KBM-7 (cell line): ENCODE data around the gene MYF6.
"Not testable (repeated sequence)": the region's sequence is repeated elsewhere in the genome, so short reads cannot be mapped to it uniquely, and the experiment has no call there.

Experiments
- DNase-seq: peaks from one replicate; pipeline ENCODE4 v3.0.0-alpha.2; 2015
- in situ Hi-C: fragments of 300-500 bp; cut with MboI; formaldehyde crosslinking; loops from 2 replicates; pipeline ENCODE4 v1.14.3; 2020; ENCODE audit warnings: low sequenced_read_pairs, low pct_unique_long_range_greater_than_20kb, mixed read lengths

MYF6 gene

DNA sequence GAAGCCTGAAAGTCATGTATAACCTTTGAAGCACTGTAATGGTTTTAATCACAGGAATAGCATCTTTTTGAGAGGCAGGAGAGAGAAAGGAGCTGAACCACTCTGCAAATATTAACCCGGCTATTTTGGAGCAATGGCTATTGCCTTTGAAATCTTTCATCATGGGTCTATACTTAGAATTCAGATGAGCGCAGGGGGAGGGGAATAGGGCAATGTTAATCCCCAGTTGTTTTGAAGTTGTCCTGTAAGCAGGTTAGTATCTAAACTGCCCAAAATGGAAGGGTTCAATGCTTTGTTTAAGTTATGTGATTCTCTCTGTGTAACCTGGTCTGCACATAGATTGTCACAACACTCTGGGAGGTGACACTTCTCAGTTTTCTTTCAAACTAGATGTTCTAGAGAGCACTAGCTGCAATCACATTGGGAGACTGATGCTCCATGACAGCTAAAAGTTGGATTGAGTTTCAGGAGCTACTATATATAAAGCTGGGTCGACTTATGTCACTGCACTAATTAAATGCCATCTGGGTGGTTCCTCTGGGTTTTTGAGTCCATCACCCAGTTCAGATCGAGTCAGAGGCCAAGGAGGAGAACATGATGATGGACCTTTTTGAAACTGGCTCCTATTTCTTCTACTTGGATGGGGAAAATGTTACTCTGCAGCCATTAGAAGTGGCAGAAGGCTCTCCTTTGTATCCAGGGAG is at the start of gene MYF6:
Gene MYF6, plus strand, starts transcription at position 509 of the 704 bp plus-strand sequence. Its CDS starts 86 bp downstream, at position 595.
- DNase-seq, result no peak
- in situ Hi-C loops, result no loop called here

DNA sequence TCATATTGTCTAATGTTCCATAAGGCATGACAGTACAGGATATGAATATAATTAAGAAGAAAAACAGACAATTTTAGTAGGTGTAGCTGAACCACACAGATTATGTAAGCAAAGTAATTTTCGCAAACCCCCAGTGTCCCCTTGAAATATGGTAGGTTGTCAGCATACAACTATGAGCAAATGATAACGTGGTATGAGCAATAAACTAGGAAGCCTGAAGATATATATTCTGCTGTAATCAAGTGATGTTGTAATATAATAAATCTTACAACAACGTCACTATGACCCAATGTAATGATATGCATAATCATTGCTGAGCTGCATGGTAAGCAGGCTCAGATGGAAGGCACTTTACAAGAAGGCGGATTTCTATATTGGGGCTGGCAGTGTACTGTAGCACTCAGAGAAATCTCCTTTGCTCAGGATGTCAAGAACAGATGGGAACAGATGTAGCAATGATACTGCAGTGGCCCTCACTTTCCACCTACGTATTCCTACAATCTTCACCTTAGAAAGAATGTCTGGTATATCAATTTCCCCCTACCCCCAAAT is 47.8 kb upstream of the MYF6 start:
- DNase-seq, result no peak
- in situ Hi-C loops, result no loop called here

DNA sequence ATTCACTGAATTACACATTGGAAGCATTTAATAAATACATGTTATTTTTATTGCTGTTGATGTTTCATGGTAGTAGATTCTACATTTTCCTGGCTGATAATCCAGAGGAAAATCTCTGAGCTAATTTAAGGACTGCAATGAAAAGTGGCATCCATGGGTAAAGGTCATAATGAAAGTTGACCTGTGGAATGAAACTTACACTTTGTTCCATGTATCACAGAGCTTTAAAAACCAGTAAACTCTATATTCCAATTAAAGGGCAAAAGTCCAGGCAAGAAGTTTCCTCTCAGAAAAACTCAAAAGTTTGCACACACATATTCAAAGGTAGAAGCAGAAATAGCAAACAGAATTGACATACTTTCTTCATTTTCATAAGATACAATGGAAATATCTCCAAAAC is 44.8 kb upstream of the MYF6 start:
- DNase-seq, result no peak
- in situ Hi-C loops, result no loop called here

DNA sequence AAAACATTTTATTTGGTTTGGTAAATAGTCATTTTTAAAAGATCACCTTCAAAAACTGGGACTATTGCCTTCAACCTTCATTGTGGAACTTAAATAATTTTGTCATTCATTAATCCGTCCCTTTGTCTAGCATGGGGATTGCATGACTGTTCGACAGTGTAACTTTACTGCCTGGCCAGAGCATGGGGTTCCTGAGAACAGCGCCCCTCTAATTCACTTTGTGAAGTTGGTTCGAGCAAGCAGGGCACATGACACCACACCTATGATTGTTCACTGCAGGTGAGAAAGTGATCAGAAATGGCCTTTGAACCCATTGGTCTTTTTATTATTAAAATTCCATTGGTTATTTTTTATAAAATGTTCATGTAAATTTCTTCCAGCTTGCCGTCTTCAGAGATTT is 37.2 kb upstream of the MYF6 start:
- in situ Hi-C loops, result no loop called here
- DNase-seq, result no peak

DNA sequence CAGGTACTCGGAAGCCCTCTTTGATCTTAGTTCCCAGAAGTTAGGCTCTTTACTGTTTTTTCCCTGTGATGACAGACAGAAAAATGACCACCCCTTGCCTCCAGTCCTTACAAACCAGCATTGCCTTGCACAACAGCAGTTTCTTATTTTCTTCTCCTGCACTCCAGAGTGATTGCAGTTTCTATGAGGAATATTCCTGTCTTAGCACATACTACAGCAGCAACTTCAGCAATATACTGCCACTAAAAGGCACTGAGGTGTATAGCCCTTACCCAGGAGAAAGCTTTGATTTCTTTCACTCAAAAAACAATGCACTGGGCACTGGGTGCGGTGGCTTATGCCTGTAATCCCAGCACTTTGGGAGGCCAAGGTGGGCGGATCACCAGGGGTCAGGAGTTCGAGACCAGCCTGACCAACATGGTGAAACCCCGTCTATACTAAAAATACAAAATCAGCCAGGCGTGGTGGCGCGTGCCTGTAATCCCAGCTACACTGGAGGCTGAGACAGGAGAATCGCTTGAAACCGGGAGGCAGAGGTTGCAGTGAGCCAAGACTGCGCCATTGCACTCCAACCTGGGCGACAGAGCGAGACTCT is 31.3 kb upstream of the MYF6 start:
- in situ Hi-C loops, DNase-seq: not testable (repeated sequence)

DNA sequence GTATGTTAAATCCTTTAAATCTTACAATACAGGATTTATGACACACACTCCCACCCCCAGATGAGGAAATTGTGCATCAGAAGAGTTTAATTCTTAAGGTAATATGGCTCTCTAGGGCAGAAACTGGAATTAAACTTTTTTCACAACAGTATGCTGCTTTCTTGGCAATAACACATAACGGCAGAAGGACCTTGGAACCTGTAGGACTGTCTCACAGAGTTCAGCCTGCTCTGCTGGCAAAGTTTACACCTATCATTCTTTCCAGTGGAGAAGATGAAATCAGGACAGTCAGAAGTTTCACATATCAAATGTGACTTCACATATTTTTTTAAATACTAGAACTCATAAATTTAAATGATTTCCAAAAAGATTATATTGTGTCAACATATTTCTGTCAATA is 30.6 kb upstream of the MYF6 start:
- in situ Hi-C loops, result no loop called here
- DNase-seq, result no peak

DNA sequence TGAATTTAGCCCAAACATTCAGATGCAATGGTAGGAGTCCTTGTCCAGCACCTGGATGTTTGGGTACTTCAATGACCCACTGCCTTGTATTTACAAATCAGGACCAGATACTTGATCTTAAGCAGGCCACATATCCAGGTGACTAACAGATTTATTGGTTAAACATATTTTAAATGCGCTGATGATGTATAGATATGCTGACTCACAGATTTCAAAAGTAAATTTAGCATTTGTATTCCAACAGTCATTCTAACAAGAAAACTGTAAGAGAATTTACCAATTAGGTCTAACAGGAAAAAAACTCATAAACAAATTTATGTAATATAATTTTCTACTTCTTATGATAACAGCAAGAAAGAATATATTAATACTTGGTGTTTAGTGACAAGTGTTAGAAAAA is 29.4 kb upstream of the MYF6 start:
- no peak for DNase-seq
- in situ Hi-C loops, result no loop called here

DNA sequence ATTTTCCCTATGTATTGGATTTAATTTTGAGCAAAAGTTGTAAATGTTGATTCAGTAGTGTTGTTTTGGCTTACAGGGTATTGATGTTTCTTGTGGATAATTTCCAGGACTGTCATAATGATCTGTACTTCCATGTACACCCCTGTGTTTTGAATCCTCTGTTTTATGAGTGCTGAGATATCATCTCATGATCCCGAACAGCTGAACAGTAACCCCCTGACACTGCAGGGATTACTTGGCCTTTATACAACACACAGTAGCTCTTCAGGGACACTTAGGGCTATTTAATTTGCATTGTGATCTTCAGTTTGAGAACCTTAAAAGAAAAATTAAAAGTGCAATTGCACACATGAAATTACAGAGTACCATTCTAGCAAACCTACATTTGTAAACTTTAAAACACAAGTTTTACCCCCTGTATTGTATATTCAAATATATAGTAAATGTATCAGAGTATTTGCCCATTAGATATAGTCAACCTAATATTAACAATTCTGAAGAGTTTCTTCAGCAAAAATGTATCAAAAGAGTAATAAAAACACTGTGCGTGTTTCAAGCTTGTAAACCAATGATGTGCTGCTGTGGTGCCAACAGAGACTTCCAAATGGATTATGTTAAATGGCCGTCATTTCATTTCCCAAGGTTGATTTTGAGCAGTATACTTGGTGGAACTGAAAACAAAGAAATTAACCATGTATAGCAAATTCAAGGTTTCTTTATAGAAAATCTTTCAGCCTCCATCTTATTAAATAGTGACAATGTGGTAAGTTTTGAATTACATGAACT is 27.9 kb upstream of the MYF6 start:
- no peak for DNase-seq
- in situ Hi-C loops, result no loop called here

DNA sequence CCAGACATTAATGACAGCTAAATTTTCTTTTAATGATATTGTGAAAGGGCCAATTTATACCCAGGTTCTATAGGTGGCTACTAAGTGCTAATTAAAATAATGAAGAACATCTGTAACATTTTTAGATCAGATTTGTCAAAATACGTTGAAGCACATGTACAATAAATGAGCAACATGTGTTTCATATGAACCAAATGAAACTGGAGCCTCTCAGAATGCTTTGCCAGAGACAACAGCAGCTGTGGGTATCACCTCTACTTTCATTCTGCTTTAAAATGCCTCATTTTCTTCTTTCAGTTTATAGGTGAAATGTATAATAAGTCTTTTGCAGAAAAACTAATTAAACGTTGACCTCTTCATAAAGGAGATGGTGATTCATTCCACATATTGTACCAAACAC is 26.1 kb upstream of the MYF6 start:
- in situ Hi-C loops, result no loop called here
- DNase-seq, result no peak

DNA sequence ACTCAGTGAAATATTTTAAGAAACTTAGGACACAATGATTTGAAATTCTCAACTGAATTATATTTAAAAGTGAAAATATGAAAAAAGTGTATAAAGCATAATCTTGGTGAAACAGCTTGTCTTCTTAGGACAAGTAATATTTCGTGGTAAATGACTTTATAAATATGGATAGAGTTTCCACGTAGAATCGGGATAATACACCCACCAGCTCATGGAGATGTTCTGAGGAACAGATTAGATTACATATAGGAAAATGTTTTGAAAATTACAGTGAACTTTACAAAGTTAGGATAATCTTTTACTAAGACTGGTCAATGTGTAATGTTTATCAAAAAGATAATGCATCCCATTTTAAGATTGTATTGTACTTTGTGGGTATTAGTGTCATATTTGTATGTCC is 25.6 kb upstream of the MYF6 start:
- in situ Hi-C loops, result no loop called here
- no peak for DNase-seq

DNA sequence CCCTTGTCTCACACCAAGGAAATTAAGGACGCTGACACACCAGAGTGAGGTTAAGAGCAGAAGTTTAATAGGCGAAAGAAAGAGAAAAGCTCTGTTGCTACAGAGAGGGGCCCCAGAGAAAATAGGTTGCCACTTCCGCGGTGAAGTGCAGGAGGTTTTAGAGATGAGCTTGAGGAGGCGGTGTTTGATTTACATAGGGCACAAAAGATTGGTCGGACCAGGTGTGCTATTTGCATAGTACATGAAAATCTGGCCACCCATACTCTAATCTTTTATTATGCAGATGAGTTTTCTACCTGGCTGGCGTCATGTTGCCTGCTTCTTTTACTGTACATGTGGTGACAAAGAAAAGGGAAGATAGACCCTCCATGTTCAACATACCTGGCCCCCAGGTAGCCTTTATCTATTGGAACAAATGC is 23.3 kb upstream of the MYF6 start:
- DNase-seq, result no peak
- in situ Hi-C loops, result no loop called here

DNA sequence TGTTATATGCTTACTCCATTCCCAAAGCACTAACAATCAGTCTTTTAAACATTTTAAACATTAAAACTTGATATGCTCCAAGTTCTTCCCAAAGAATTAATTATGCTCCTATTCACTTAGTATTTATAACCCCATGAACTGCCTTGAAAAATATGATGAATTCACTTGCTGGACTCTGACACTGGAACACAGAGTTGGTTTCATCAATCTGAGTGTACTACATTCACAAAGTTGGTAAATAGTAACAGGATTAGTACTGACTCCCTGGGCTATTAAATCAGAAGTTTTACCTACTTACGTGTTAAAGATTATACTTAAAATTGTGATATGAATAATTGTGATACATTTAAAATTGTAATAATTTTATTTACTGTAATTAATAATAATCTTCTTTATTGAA is 17.3 kb upstream of the MYF6 start:
- DNase-seq, result no peak
- in situ Hi-C loops, result no loop called here

DNA sequence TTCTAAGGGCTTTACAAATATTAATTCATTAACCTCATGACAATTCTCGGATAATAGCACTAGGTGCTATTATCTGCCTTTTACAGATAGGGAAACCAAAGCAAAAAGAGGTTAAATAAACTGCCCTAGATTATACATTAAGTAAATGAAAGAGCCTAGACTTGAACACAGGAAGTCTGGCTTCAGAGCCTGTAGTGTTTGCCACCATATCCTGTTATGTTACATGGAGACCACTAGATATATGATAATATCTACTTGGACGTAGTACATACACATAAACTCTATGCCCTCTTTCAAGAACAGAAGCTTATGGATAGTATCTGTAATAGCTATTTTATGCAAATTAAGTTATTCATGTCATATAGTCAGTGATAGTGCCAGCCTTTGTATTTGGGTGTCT is 16.9 kb upstream of the MYF6 start:
- no peak for DNase-seq
- in situ Hi-C loops, result no loop called here

DNA sequence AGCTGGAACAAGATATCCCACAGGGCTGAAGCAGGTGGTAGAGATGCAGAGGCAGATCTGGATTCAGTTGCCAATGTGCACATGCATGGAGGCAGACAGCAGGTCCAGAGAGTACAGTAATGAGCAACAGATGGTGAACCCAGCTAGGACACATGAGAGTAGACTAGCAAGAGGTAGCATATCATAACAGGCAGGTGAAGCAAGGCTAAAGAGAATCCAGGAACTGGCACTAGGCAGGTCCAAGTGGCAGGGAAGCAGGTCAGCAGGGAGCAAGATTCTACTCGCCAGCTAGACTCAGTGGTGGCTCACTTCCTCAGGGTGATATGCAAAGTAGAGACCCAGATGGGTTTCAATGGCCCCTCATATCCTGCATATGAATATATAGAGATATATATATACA is 15.3 kb upstream of the MYF6 start:
- in situ Hi-C loops, result no loop called here

DNA sequence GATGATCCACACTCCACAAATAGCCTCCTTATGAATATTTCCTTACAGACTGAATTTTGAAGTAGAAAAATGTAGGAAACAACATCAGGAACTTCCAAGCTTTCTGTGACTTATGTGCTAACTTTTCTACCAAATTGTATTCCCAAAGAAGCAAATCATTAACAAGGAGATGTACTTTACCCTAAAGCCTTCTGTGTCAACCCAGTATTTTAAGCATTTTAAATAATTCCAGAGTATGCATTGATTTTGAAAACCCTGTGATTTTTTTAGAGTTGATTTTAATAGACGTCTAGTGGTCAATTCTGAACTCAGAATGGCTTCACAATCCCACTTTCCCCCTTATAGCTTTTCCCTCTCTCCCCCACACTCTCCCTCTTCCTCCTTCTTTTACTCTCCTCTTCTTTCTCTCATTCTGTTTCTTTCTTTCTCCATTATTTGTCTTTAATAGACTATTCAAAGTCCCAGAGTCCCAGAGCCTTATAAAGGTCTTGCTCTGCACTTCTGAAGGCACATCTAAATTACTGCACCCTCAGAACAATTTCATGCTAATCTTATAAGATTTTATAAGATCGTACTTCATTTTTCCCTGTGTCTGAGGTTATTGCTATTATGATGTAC is 10.1 kb upstream of the MYF6 start:
- no peak for DNase-seq
- in situ Hi-C loops, result no loop called here

More for the DNA sequence above, 15.3 kb upstream of the MYF6 start:
- DNase-seq, result no peak

DNA sequence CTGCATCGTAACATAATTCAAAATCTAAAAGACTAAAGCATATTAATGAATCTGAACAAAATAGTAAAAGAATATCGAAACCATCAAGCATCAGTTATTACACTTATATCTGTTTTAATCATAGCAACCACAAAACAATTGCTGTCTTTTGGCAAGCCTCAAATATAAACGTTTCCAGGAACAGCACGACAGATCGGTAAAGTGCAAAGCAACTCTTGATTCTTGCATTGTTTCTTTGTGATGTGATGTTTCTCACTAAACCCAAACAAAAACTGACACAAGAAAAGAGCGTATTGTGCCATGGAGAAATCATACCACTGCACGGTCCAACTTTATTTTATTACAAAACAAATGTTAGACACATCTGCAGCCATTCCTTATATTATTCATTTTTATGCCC is 9.2 kb upstream of the MYF6 start:
- in situ Hi-C loops, result no loop called here
- DNase-seq, result no peak

DNA sequence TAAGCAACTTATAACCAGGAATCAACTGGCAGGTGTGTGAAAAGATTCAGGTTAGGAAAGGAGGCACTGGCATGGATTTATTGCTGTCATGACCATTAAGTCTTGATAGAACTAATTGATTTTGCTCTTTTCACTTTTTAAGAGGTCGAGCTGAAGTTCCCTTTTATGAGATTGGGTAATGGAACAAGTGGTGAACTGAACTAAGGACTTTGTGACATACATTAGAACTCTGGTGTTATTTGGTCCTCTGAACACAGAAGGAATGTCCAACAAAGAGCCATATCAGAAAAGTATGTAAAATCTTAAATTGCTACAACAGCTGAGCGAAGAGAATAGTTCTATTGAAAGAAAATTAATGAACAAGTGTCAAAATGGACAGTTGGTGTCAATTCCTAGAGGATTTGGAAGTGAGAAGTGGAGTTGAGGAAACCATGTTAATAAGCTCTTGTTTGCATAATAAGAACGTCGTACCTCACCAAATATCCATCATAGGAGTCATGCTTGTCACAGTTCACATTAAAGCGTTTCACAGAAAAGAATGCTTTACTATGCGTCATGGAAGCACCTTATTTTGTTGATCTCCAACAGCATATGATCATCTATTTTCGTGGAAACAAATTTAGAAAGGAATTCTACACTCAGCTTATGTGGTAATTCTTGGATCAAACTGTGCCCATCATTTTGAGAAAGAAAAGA is 8.4 kb upstream of the MYF6 start:
- in situ Hi-C loops, result no loop called here
- no peak for DNase-seq

DNA sequence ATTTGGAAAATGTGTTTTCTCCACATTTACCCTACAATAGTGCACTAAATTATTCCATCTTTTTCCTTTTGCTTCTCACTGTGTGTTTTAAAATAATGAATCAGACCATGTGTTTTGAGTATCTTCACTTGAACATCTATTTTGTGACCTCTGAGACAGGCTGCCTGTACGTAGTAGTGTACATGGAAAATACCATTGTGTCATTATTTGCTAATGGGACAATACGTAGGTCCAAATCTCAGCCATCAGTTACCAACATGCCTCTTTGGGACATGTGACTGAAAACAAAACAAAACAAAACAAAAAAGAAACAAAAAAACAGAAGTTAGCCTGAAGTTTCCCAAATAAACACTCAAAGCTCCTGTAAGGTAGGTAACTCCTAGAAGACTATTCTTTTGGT is 7.1 kb upstream of the MYF6 start:
- in situ Hi-C loops, result no loop called here

DNA sequence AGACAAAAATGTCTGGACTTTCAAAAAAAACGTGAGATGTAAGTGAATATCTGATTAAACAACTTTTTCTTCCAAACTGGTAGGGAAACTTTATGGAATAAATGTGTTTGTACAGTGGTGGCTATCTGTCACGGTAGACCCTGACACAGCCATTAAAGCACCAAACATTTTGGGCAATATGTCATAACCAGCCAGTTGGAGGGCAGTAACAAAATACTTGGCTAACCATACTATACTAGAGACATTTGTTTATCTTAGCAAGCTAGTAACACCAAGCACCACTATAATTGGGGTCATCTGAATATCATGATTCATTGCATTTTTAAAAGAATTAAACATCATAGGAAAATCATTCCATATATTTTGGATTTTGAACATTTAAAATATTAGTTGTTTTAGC is 6.0 kb upstream of the MYF6 start:
- in situ Hi-C loops, result no loop called here
- no peak for DNase-seq

More for the DNA sequence above, 7.1 kb upstream of the MYF6 start:
- DNase-seq, result no peak
